H1 (cell line): ENCODE measurements around the gene TRIM41. TPM values are rescaled to one million over a fixed set of nuclear protein-coding genes. Genes with fewer than 3 reads are reported as not detected.

ENCODE experiments used
- CTCF ChIA-PET: fragments of 300-600 bp; sonication (Branson Sonifier 250); formaldehyde crosslinking; loops from one replicate; lab custom pipeline; 2021; ENCODE audit not compliant: partially characterized antibody; lab: Charles Lee
- POLR2A ChIA-PET: fragments of 300-600 bp; sonication (Branson Sonifier 250); formaldehyde crosslinking; loops from one replicate; lab custom pipeline; 2021; ENCODE audit warnings: inconsistent platforms; ENCODE audit not compliant: partially characterized antibody; lab: Charles Lee
- DNase-seq, 2 experiments: peaks; one replicate each; pipeline versions ENCODE4 v3.0.0 to v3.0.0-alpha.2; 2010 to 2022; ENCODE audit warnings: low spot score in 2 of 2, low read depth in 1 of 2, mixed read lengths in 1 of 2
- FAIRE-seq: peaks from 2 replicates; lab custom pipeline; 2011; peaks lifted over from hg19 to GRCh38; lab: Jason Lieb, UNC
- H2AFZ ChIP-seq: 2 replicates; pipeline ENCODE4 v1.8.1; 2012; ENCODE audit warnings: low read length, inconsistent platforms
- H2AK5ac ChIP-seq: 2 replicates; pipeline ENCODE4 v1.6.1; 2013; ENCODE audit warnings: low read depth, low read length
- H2BK120ac ChIP-seq: replicated peaks from 2 replicates; pipeline ENCODE3; 2013; ENCODE audit warnings: low read depth, low read length, inconsistent platforms
- H2BK12ac ChIP-seq: 2 replicates; pipeline ENCODE4 v1.6.1; 2013; ENCODE audit warnings: low read depth, low read length
- H2BK15ac ChIP-seq: 2 replicates; pipeline ENCODE4 v1.6.1; 2013; ENCODE audit warnings: low read length
- H2BK20ac ChIP-seq: 2 replicates; pipeline ENCODE4 v1.6.1; 2013; ENCODE audit warnings: low read length
- H2BK5ac ChIP-seq: 2 replicates; pipeline ENCODE4 v1.6.1; 2013; ENCODE audit warnings: low read depth, low read length
- H3K14ac ChIP-seq: 2 replicates; pipeline ENCODE4 v1.6.1; 2013; ENCODE audit warnings: inconsistent platforms; ENCODE audit not compliant: insufficient read length
- H3K18ac ChIP-seq: 2 replicates; pipeline ENCODE4 v1.6.1; 2013; ENCODE audit warnings: low read length; ENCODE audit errors: extremely low read depth
- H3K23ac ChIP-seq: 2 replicates; pipeline ENCODE4 v1.6.1; 2013; ENCODE audit warnings: inconsistent platforms; ENCODE audit not compliant: insufficient read length
- H3K23me2 ChIP-seq: 2 replicates; pipeline ENCODE4 v1.6.1; 2013; ENCODE audit warnings: low read depth, low read length
- H3K27ac ChIP-seq: 2 replicates; pipeline ENCODE4 v1.6.1; 2011; ENCODE audit warnings: low read depth, low read length, inconsistent platforms
- H3K27me3 ChIP-seq, 4 experiments: replicated peaks in 1 of 4; 1 replicate in 1 of 4; 2 replicates in 3 of 4; pipeline versions ENCODE4 v1.6.1 to v1.8.1; 2011 to 2013; ENCODE audit warnings: low read length in 3 of 4, mild to moderate bottlenecking in 3 of 4, inconsistent platforms in 2 of 4, mixed read lengths in 2 of 4, moderate library complexity in 1 of 4; ENCODE audit not compliant: control insufficient read depth in 3 of 4, insufficient read depth in 3 of 4; ENCODE audit errors: extremely low read depth in 1 of 4
- H3K36me3 ChIP-seq, 4 experiments: 2 replicates each; pipeline versions ENCODE4 v1.6.1 to v1.8.1; 2011 to 2013; ENCODE audit warnings: mild to moderate bottlenecking in 4 of 4, low read length in 3 of 4, moderate library complexity in 2 of 4, control low read depth in 1 of 4, inconsistent platforms in 1 of 4; ENCODE audit not compliant: insufficient read depth in 4 of 4, control insufficient read depth in 2 of 4
- H3K4ac ChIP-seq: replicated peaks from 2 replicates; pipeline ENCODE3; 2013; ENCODE audit warnings: low read length, low read depth, mixed read lengths, inconsistent platforms; ENCODE audit not compliant: insufficient read length
- H3K4me1 ChIP-seq, 4 experiments: replicated peaks in 1 of 4; 1 replicate in 1 of 4; 2 replicates in 3 of 4; pipeline versions ENCODE4 v1.6.1 to v1.8.1; 2011 to 2013; ENCODE audit warnings: low read length in 3 of 4, inconsistent platforms in 2 of 4, mixed read lengths in 1 of 4; ENCODE audit not compliant: insufficient read depth in 4 of 4, control insufficient read depth in 3 of 4
- H3K4me2 ChIP-seq, 2 experiments: 2 replicates each; pipeline versions ENCODE4 v1.6.1 to v1.8.1; 2011 to 2013; ENCODE audit warnings: low read depth in 2 of 2, low read length in 2 of 2, control low read depth in 1 of 2, inconsistent platforms in 1 of 2, mild to moderate bottlenecking in 1 of 2; ENCODE audit not compliant: insufficient read depth in 1 of 2
- H3K4me3 ChIP-seq, 4 experiments: fragments of 200-600, 300-600 bp in 1 of 4; sonication (generic), shearing (Covaris generic), sonication (Bioruptor Twin) in 1 of 4; 2 replicates each; pipeline versions ENCODE4 v1.5.1 to v1.8.1; 2011 to 2016; ENCODE audit warnings: low read length in 4 of 4, low read depth in 3 of 4, control low read depth in 2 of 4, inconsistent platforms in 2 of 4, mild to moderate bottlenecking in 2 of 4, mixed read lengths in 1 of 4, moderate library complexity in 1 of 4; ENCODE audit not compliant: insufficient read depth in 2 of 4; ENCODE audit errors: extremely low read depth in 1 of 4
- H3K56ac ChIP-seq: replicated peaks from 2 replicates; pipeline ENCODE3; 2013; ENCODE audit warnings: low read depth, mild to moderate bottlenecking, mixed read lengths, low read length, inconsistent platforms; ENCODE audit not compliant: insufficient read length
- H3K79me1 ChIP-seq: 2 replicates; pipeline ENCODE4 v1.6.1; 2013; ENCODE audit warnings: low read depth, low read length, control low read depth
- H3K79me2 ChIP-seq, 2 experiments: 2 replicates each; pipeline versions ENCODE4 v1.6.1 to v1.8.1; 2012 to 2013; ENCODE audit warnings: low read length in 2 of 2, mild to moderate bottlenecking in 2 of 2, inconsistent platforms in 1 of 2; ENCODE audit not compliant: insufficient read depth in 2 of 2, control insufficient read depth in 1 of 2
- H3K9ac ChIP-seq, 4 experiments: replicated peaks in 1 of 4; 1 replicate in 1 of 4; 2 replicates in 3 of 4; pipeline versions ENCODE4 v1.6.1 to v1.8.1; 2011 to 2013; ENCODE audit warnings: low read depth in 3 of 4, low read length in 3 of 4, control low read depth in 2 of 4, mild to moderate bottlenecking in 2 of 4, moderate library complexity in 2 of 4, inconsistent platforms in 1 of 4; ENCODE audit errors: extremely low read depth in 1 of 4
- H3K9me3 ChIP-seq, 2 experiments: 2 replicates each; pipeline versions ENCODE4 v1.6.1 to v1.8.1; 2012 to 2013; ENCODE audit warnings: mild to moderate bottlenecking in 2 of 2, moderate library complexity in 2 of 2, control low read depth in 1 of 2, inconsistent platforms in 1 of 2, low read depth in 1 of 2, low read length in 1 of 2, mixed read lengths in 1 of 2; ENCODE audit not compliant: insufficient read depth in 2 of 2
- H4K20me1 ChIP-seq, 2 experiments: replicated peaks in 1 of 2; 2 replicates each; pipeline versions ENCODE3 to v1.8.1; 2011 to 2013; ENCODE audit warnings: inconsistent platforms in 2 of 2, low read length in 2 of 2, mild to moderate bottlenecking in 1 of 2; ENCODE audit not compliant: insufficient read depth in 2 of 2, control insufficient read depth in 1 of 2
- H4K5ac ChIP-seq: 2 replicates; pipeline ENCODE4 v1.6.1; 2013; ENCODE audit warnings: low read length, low read depth, mixed read lengths, inconsistent platforms; ENCODE audit not compliant: insufficient read length
- H4K8ac ChIP-seq: 2 replicates; pipeline ENCODE4 v1.8.0; 2013; ENCODE audit warnings: mild to moderate bottlenecking, moderate library complexity, low read length, inconsistent platforms; ENCODE audit not compliant: insufficient read depth; ENCODE audit errors: extremely low read depth
- H4K91ac ChIP-seq: replicated peaks from 2 replicates; pipeline ENCODE3; 2013; ENCODE audit warnings: low read length, mixed read lengths, inconsistent platforms; ENCODE audit not compliant: insufficient read length
- CREB1 ChIP-seq: IDR thresholded peaks from 2 replicates; pipeline ENCODE4 v1.6.1; 2012; ENCODE audit warnings: inconsistent platforms
- GABPA ChIP-seq: IDR thresholded peaks from 2 replicates; pipeline ENCODE4 v1.6.1; 2011; ENCODE audit warnings: mild to moderate bottlenecking, low read length, moderate library complexity, borderline replicate concordance; ENCODE audit not compliant: insufficient read depth
- GTF2F1 ChIP-seq: IDR thresholded peaks from 2 replicates; pipeline ENCODE4 v1.6.1; 2012; ENCODE audit warnings: low read depth, low read length, improper control_type of control experiment, borderline replicate concordance
- JUND ChIP-seq: IDR thresholded peaks from 2 replicates; pipeline ENCODE4 v1.6.1; 2011; ENCODE audit warnings: mild to moderate bottlenecking, improper control_type of control experiment, low read length
- KDM1A ChIP-seq: fragments of 200-600, 300-600 bp; sonication (generic); IDR thresholded peaks from 2 replicates; pipeline ENCODE4 v1.7.1; 2016; ENCODE audit warnings: mild to moderate bottlenecking, low read length, borderline replicate concordance
- RAD21 ChIP-seq, 2 experiments: IDR thresholded peaks in 1 of 2; conservative IDR thresholded peaks in 1 of 2; 2 replicates each; pipeline ENCODE4 v1.6.1; 2011; ENCODE audit warnings: low read depth in 2 of 2, low read length in 2 of 2, improper control_type of control experiment in 1 of 2, inconsistent platforms in 1 of 2, mild to moderate bottlenecking in 1 of 2, moderate library complexity in 1 of 2
- RXRA ChIP-seq: IDR thresholded peaks from 2 replicates; pipeline ENCODE4 v1.6.1; 2011; ENCODE audit warnings: low read depth, mild to moderate bottlenecking, low read length, moderate library complexity; ENCODE audit not compliant: insufficient read depth
- WGBS, 2 experiments: shearing (Covaris generic) in 1 of 2; methylation state at CpG; one replicate each; pipeline versions ENCODE4 v1.1.6 to v1.1.7; 2013 to 2015; ENCODE audit warnings: low lambda C conversion rate in 2 of 2, mixed read lengths in 2 of 2, inconsistent platforms in 1 of 2, low coverage in 1 of 2, missing lambda C conversion rate in 1 of 2; ENCODE audit not compliant: insufficient replicate concordance in 2 of 2, insufficient coverage in 1 of 2, insufficient read length in 1 of 2; ENCODE audit errors: extremely low coverage in 1 of 2, missing lambda C conversion rate in 1 of 2; 5-methylcytosine and 5-hydroxymethylcytosine counted together
- polyA plus RNA-seq, 7 experiments: library from polyadenylated mRNA; depleted of rRNA in 3 of 7; stranded (reverse) in 5 of 7; unstranded in 2 of 7; fragments of >200 nt in 5 of 7; fragments of 200-250 nt in 2 of 7; gene quantifications; 1 replicate in 5 of 7; 2 replicates in 1 of 7; 4 replicates in 1 of 7; pipeline versions ENCODE4 v1.2.1 to v1.2.3, GENCODE V29; 2011 to 2013; ENCODE audit warnings: missing spikeins in 2 of 7, mixed read lengths in 2 of 7
- total RNA-seq: library from RNA; stranded (reverse); fragmentation: NEBNext Ultra II Directional; extraction: Animal tissue kit (Norgen Biotek cat#: 25700); gene quantifications from 2 replicates; pipeline ENCODE4 v1.2.1, GENCODE V29; 2021
- TF ChIP-seq, protein P1 (sequence below), 3 experiments: IDR thresholded peaks; 1 replicate in 2 of 3; 2 replicates in 1 of 3; pipeline versions ENCODE4 v1.5.1 to v1.6.1; 2011; ENCODE audit warnings: low read length in 3 of 3, mild to moderate bottlenecking in 3 of 3, inconsistent platforms in 2 of 3, low read depth in 1 of 3, moderate library complexity in 1 of 3; ENCODE audit not compliant: insufficient read depth in 1 of 3; ENCODE audit errors: control extremely low read depth in 1 of 3

Gene TRIM41
- total and polyA plus RNA-seq, 2 of the 8 experiments (the other 6 are each of a cell fraction or from before 2014, with no cell fraction given) = 12.9 to 21.6 TPM

DNA sequence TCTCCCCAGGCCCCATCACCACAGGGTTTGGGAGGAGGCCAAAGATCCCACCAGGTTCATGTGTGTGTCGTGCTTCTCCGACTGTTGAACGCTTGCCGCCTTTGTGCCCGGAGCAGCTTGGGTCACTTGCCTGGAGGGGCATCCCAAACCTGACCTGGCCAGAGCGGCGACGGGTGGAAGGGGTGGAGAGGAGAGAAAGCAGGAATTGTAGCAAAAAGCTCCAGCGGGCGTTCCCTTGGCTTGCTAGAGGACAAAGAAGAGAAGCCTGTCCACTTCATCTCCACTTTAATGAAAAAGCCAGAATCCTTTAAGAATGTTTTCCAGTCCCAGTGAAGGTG is 2.9 kb upstream of the TRIM41 start:
- no peak for FAIRE-seq
- POLR2A ChIA-PET = interaction anchor here (0.6 to 1.8 kb wide), 4 partner anchors 16 to 48 kb away, joined by 3 to 12 read pairs (median 4); partner anchors contain the start of gene RACK1
- CTCF ChIA-PET = interaction anchor here (0.7 to 1.5 kb wide), 5 partner anchors 22 to 39 kb away, joined by 3 to 6 read pairs (median 3); no protein-coding TSS in a partner anchor

More for the DNA sequence above, 2.9 kb upstream of the TRIM41 start:
- no peak overlapping the region for H3K18ac ChIP-seq
- H3K9ac ChIP-seq = no peak overlapping the region
- peaks cover 26% of the 10 kb centered on the region for H3K23me2 ChIP-seq
- H3K27me3 ChIP-seq = peaks cover 0 to 3% (median 1%) of the 10 kb centered on the region in 4 experiments; a peak in 2 of 7 replicates
- H3K4me3 ChIP-seq = no peak overlapping the region
- H3K23ac ChIP-seq = no peak overlapping the region
- no peak overlapping the region for H2BK12ac ChIP-seq
- peaks cover 0 to 1% (median 0%) of the 10 kb centered on the region in 4 experiments; a peak in 1 of 8 replicates for H3K36me3 ChIP-seq
- no peak overlapping the region for H2BK20ac ChIP-seq
- no peaks in the 10 kb centered on the region for H3K9me3 ChIP-seq
- H2AK5ac ChIP-seq = no peak overlapping the region
- no peak overlapping the region for H3K27ac ChIP-seq
- no peak overlapping the region for H4K8ac ChIP-seq
- WGBS, 2 experiments = 92% methylated on average over 10 of the region's 10 CpGs; no CpG with 5 or more reads in 1 of the 2 experiments
- no peak overlapping the region for H2AFZ ChIP-seq
- no peak overlapping the region for H2BK15ac ChIP-seq
- H3K14ac ChIP-seq = no peak overlapping the region
- peaks cover 0 to 4% of the 10 kb centered on the region in 2 experiments for H4K20me1 ChIP-seq
- no peak overlapping the region for H2BK120ac ChIP-seq
- peaks cover 0 to 10% (median 4%) of the 10 kb centered on the region in 4 experiments; a peak in 4 of 7 replicates for H3K4me1 ChIP-seq
- peaks cover 0 to 11% of the 10 kb centered on the region in 2 experiments; a peak in 2 of 4 replicates for H3K79me2 ChIP-seq
- H2BK5ac ChIP-seq = no peak overlapping the region
- no peak overlapping the region for H3K4ac ChIP-seq
- no peak overlapping the region for H3K56ac ChIP-seq
- H3K79me1 ChIP-seq = 0 out of 2 replicates have a peak, but pooled peaks cover 7% of the 10 kb centered on the region
- DNase-seq = no peak
- H4K5ac ChIP-seq = no peak overlapping the region
- TF ChIP-seq GABPA = no peak
- no peak for TF ChIP-seq CREB1
- no peak for TF ChIP-seq KDM1A
- no peak for TF ChIP-seq RXRA
- no peak for TF ChIP-seq RAD21 (IDR thresholded peaks at IDR 0.05 in 1 of 2, conservative IDR thresholded peaks at IDR 0.05 in 1 of 2; ENCODE audit: low read depth in 2 of 2, low read length in 2 of 2)
- TF ChIP-seq GTF2F1 = no peak
- TF ChIP-seq, protein P1, sequence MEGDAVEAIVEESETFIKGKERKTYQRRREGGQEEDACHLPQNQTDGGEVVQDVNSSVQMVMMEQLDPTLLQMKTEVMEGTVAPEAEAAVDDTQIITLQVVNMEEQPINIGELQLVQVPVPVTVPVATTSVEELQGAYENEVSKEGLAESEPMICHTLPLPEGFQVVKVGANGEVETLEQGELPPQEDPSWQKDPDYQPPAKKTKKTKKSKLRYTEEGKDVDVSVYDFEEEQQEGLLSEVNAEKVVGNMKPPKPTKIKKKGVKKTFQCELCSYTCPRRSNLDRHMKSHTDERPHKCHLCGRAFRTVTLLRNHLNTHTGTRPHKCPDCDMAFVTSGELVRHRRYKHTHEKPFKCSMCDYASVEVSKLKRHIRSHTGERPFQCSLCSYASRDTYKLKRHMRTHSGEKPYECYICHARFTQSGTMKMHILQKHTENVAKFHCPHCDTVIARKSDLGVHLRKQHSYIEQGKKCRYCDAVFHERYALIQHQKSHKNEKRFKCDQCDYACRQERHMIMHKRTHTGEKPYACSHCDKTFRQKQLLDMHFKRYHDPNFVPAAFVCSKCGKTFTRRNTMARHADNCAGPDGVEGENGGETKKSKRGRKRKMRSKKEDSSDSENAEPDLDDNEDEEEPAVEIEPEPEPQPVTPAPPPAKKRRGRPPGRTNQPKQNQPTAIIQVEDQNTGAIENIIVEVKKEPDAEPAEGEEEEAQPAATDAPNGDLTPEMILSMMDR (IDR thresholded peaks at IDR 0.05; ENCODE audit: control extremely low read depth in 1 of 3, insufficient read depth in 1 of 3, low read depth in 1 of 3, low read length in 3 of 3) = no peak
- TF ChIP-seq JUND = no peak
- no peak overlapping the region for H4K91ac ChIP-seq
- H3K4me2 ChIP-seq = no peak overlapping the region; a peak in 1 of 4 replicates
